Endothelial cell of umbilical vein (primary cell): ENCODE results near the gene DCDC1. TPM values are rescaled to one million over a fixed set of nuclear protein-coding genes. Genes with fewer than 3 reads are reported as not detected.

ENCODE experiments used
- BruUV-seq: library from RNA; stranded (reverse); fragments of 400-500 nt; replicated peaks from 2 replicates; lab custom pipeline; 2021; lab: Mats Ljungman, UMichigan
- CTCF ChIA-PET: fragments of 300-600, 350-600 bp; sonication (Branson Sonifier 250); formaldehyde crosslinking; loops from one replicate; lab custom pipeline; 2021; ENCODE audit warnings: antibody characterized with exemption, inconsistent platforms; lab: Charles Lee
- POLR2A ChIA-PET: fragments of 300-600, 350-600 bp; sonication (Branson Sonifier 250); formaldehyde crosslinking; loops from one replicate; lab custom pipeline; 2021; ENCODE audit warnings: antibody characterized with exemption, inconsistent platforms; lab: Charles Lee
- DNase-seq: peaks from one replicate; pipeline ENCODE4 v3.0.0-alpha.2; 2011; ENCODE audit warnings: low read depth, low spot score
- FAIRE-seq: peaks from 2 replicates; lab custom pipeline; 2011; peaks lifted over from hg19 to GRCh38; lab: Jason Lieb, UNC
- H2AFZ ChIP-seq: 2 replicates; pipeline ENCODE4 v1.6.0; 2012; ENCODE audit warnings: low read depth, low read length, control low read depth, inconsistent platforms
- H3K27ac ChIP-seq: 2 replicates; pipeline ENCODE4 v1.5.1; 2011; ENCODE audit warnings: low read depth, mild to moderate bottlenecking, control low read depth, low read length, moderate library complexity; ENCODE audit not compliant: insufficient read depth
- H3K27me3 ChIP-seq, 2 experiments: 2 replicates each; pipeline versions ENCODE4 v1.6.0 to v1.6.1; 2011; ENCODE audit warnings: low read length in 2 of 2, mixed read lengths in 1 of 2; ENCODE audit not compliant: control insufficient read depth in 2 of 2, insufficient read depth in 2 of 2
- H3K36me3 ChIP-seq, 2 experiments: 2 replicates in 1 of 2; 3 replicates in 1 of 2; pipeline ENCODE4 v1.5.1; 2011; ENCODE audit warnings: low read length in 2 of 2, mild to moderate bottlenecking in 1 of 2, moderate library complexity in 1 of 2; ENCODE audit not compliant: control insufficient read depth in 2 of 2, insufficient read depth in 2 of 2; ENCODE audit errors: extremely low read depth in 1 of 2
- H3K4me1 ChIP-seq: 3 replicates; pipeline ENCODE4 v1.5.1; 2011; ENCODE audit warnings: mild to moderate bottlenecking, low read length; ENCODE audit not compliant: control insufficient read depth, insufficient read depth; ENCODE audit errors: extremely low read depth
- H3K4me2 ChIP-seq: 2 replicates; pipeline ENCODE4 v1.6.1; 2011; ENCODE audit warnings: low read length, control low read depth, mixed read lengths; ENCODE audit not compliant: insufficient read depth
- H3K4me3 ChIP-seq, 3 experiments: fragments of 200-600 bp in 1 of 3; sonication (generic), shearing (Covaris generic) in 1 of 3; replicated peaks in 1 of 3; 2 replicates each; pipeline ENCODE4 v1.5.1; 2011 to 2016; ENCODE audit warnings: control low read depth in 3 of 3, low read length in 3 of 3, mild to moderate bottlenecking in 2 of 3, inconsistent platforms in 1 of 3, low read depth in 1 of 3, moderate library complexity in 1 of 3; ENCODE audit not compliant: insufficient read depth in 1 of 3
- H3K79me2 ChIP-seq: 2 replicates; pipeline ENCODE4 v1.6.0; 2012; ENCODE audit warnings: low read length, inconsistent platforms; ENCODE audit not compliant: control insufficient read depth, insufficient read depth
- H3K9ac ChIP-seq: replicated peaks from 2 replicates; pipeline ENCODE3; 2011; ENCODE audit warnings: low read length, control low read depth; ENCODE audit not compliant: insufficient read depth; ENCODE audit errors: extremely low read depth
- H3K9me1 ChIP-seq: replicated peaks from 3 replicates; pipeline ENCODE4 v1.6.0; 2011; ENCODE audit warnings: mild to moderate bottlenecking, low read length; ENCODE audit not compliant: control insufficient read depth, insufficient read depth; ENCODE audit errors: extremely low read depth
- H3K9me3 ChIP-seq: replicated peaks from 2 replicates; pipeline ENCODE4 v1.5.1; 2012; ENCODE audit warnings: low read length, inconsistent platforms; ENCODE audit not compliant: control insufficient read depth, insufficient read depth
- H4K20me1 ChIP-seq: replicated peaks from 2 replicates; pipeline ENCODE3; 2011; ENCODE audit warnings: mild to moderate bottlenecking, low read length; ENCODE audit not compliant: control insufficient read depth, insufficient read depth; ENCODE audit errors: extremely low read depth
- CTCF ChIP-seq, 2 donors: IDR thresholded peaks; 1 replicate in 1 of 2; 2 replicates in 1 of 2; pipeline ENCODE4 v1.5.1; 2011; ENCODE audit warnings: low read length in 2 of 2, mild to moderate bottlenecking in 2 of 2, moderate library complexity in 2 of 2, control low read depth in 1 of 2, inconsistent platforms in 1 of 2, low read depth in 1 of 2; ENCODE audit not compliant: insufficient read depth in 1 of 2; ENCODE audit errors: extremely low read depth in 1 of 2
- EZH2 ChIP-seq: IDR thresholded peaks from 2 replicates; pipeline ENCODE4 v1.6.1; 2012; ENCODE audit warnings: borderline replicate concordance, low read depth, mild to moderate bottlenecking, moderate library complexity, low read length, inconsistent platforms; ENCODE audit not compliant: severe bottlenecking
- FOS ChIP-seq: IDR thresholded peaks from 2 replicates; pipeline ENCODE4 v1.6.1; 2011; ENCODE audit warnings: mild to moderate bottlenecking, low read length, moderate library complexity, borderline replicate concordance; ENCODE audit not compliant: insufficient read depth
- GATA2 ChIP-seq: IDR thresholded peaks from 2 replicates; pipeline ENCODE4 v1.7.0; 2011; ENCODE audit warnings: low read depth, mild to moderate bottlenecking, moderate library complexity, mixed read lengths, low read length; ENCODE audit not compliant: insufficient read length, insufficient read depth
- JUN ChIP-seq: IDR thresholded peaks from 2 replicates; pipeline ENCODE4 v1.6.1; 2011; ENCODE audit warnings: borderline replicate concordance, low read depth; ENCODE audit not compliant: insufficient read length, insufficient read depth
- MAX ChIP-seq: IDR thresholded peaks from 2 replicates; pipeline ENCODE4 v1.6.1; 2011; ENCODE audit not compliant: insufficient read depth, insufficient read length
- MYC ChIP-seq: IDR thresholded peaks from one replicate; pipeline ENCODE4 v1.6.1; 2011; ENCODE audit warnings: mild to moderate bottlenecking, low read depth, low read length
- POLR2A ChIP-seq: IDR thresholded peaks from 2 replicates; pipeline ENCODE4 v1.6.1; 2012; ENCODE audit warnings: low read depth, mild to moderate bottlenecking, control low read depth, low read length
- POLR2AphosphoS5 ChIP-seq: IDR thresholded peaks from 2 replicates; pipeline ENCODE4 v1.6.1; 2012; ENCODE audit warnings: low read depth, mild to moderate bottlenecking, control low read depth, low read length, moderate library complexity; ENCODE audit not compliant: insufficient read depth
- dilution Hi-C: fragments of 300-500 bp; cut with MboI; formaldehyde crosslinking; loops from one replicate; pipeline ENCODE4 v1.15.0; 2019; ENCODE audit warnings: low sequenced_read_pairs; ENCODE audit not compliant: extremely low pct_ligation_motif_present
- intact Hi-C: fragments of 100-400 bp; cut with micrococcal nuclease; formaldehyde crosslinking; loops from one replicate; pipeline ENCODE4 v1.10.0; 2022
- polyA plus RNA-seq, 4 experiments: library from polyadenylated mRNA; depleted of rRNA in 3 of 4; stranded (reverse) in 3 of 4; unstranded in 1 of 4; fragments of >200 nt; gene quantifications; 2 replicates each; pipeline versions ENCODE4 v1.2.1 to v1.2.3, GENCODE V29; 2011 to 2012; ENCODE audit warnings: missing spikeins in 1 of 4
- total RNA-seq: library from RNA; stranded (reverse); gene quantifications from 2 replicates; pipeline ENCODE4 v1.2.3, GENCODE V29; 2021

The DCDC1 gene
- total and polyA plus RNA-seq, 2 donors (not counting 3 experiments of a cell fraction or from before 2014, with no cell fraction given), result 0.04 TPM; not detected in 1

GRCh38 chr11:31030138-31030792 is 339.3 kb downstream of the DCDC1 start:
- CTCF ChIA-PET, result no interaction called here
- no TSS peak for BruUV-seq
- TF ChIP-seq POLR2A, result no peak
- TF ChIP-seq POLR2AphosphoS5, result no peak
- no peak for TF ChIP-seq CTCF (IDR thresholded peaks at IDR 0.05; ENCODE audit: extremely low read depth in 1 of 2, insufficient read depth in 1 of 2, low read depth in 1 of 2, low read length in 2 of 2)
- TF ChIP-seq FOS, result no peak
- TF ChIP-seq MYC, result no peak
- TF ChIP-seq JUN, result no peak
- TF ChIP-seq GATA2, result no peak
- TF ChIP-seq MAX, result no peak
- TF ChIP-seq EZH2, result no peak
- Histone ChIP-seq H3K79me2 (no peaks in the 10 kb centered on the region), H3K9ac (no peak overlapping the region), H3K27ac (no peak overlapping the region), H4K20me1 (no peaks in the 10 kb centered on the region), H2AFZ (no peak overlapping the region), H3K27me3 (no peaks in the 10 kb centered on the region), H3K9me3 (no peaks in the 10 kb centered on the region), H3K4me1 (no peaks in the 10 kb centered on the region), H3K9me1 (no peaks in the 10 kb centered on the region), H3K4me3 (no peak overlapping the region), H3K36me3 (no peaks in the 10 kb centered on the region), H3K4me2 (no peak overlapping the region)
- no peak for FAIRE-seq
- dilution Hi-C loops (no loop called here), intact Hi-C loops (no loop called here)
- DNase-seq, result no peak
- POLR2A ChIA-PET, result no interaction called here
